NCI-H187 treated with DMSO at 0.1 percent for 48 hours (cell line): ENCODE measurements around the gene ZSCAN32.
A peak's percentile ranks its signal among the peaks of the same experiment; 100 is the strongest.

Experiments
- DNase-seq: peaks from one replicate; lab custom pipeline; 2025; lab: John Stamatoyannopoulos, UW

Gene ZSCAN32

GRCh38 chr16:3356118-3356517, 44.7 kb downstream of the ZSCAN32 start:
- no peak for DNase-seq

- no peak for DNase-seq
Measured at GRCh38 chr16:3355589-3355988, 45.2 kb downstream of the ZSCAN32 start, which contains the start of gene OR2C1. TSS of gene OR2C1 (plus strand) at chr16:3355889. CDS start at chr16:3355941, 52 bp downstream.

GRCh38 chr16:3349175-3349574, 51.6 kb downstream of the ZSCAN32 start:
- no peak for DNase-seq

- peak; percentile 80 for DNase-seq
Measured at GRCh38 chr16:3348547-3349167, 52.1 kb downstream of the ZSCAN32 start.

GRCh38 chr16:3347586-3347985, 53.2 kb downstream of the ZSCAN32 start:
- no peak for DNase-seq

GRCh38 chr16:3346041-3346440, 54.8 kb downstream of the ZSCAN32 start:
- DNase-seq: no peak
